H1 (cell line): Measurements from ENCODE around the gene FBXL17.

ENCODE experiments used
- CHD2 ChIP-seq: IDR thresholded peaks from 2 replicates; pipeline ENCODE4 v1.6.1; 2012; ENCODE audit warnings: low read length, improper control_type of control experiment
- CREB1 ChIP-seq: IDR thresholded peaks from 2 replicates; pipeline ENCODE4 v1.6.1; 2012; ENCODE audit warnings: inconsistent platforms
- CTCF ChIP-seq, 3 experiments: IDR thresholded peaks; 1 replicate in 2 of 3; 2 replicates in 1 of 3; pipeline versions ENCODE4 v1.5.1 to v1.6.1; 2011; ENCODE audit warnings: low read length in 3 of 3, mild to moderate bottlenecking in 3 of 3, inconsistent platforms in 2 of 3, low read depth in 1 of 3, moderate library complexity in 1 of 3; ENCODE audit not compliant: insufficient read depth in 1 of 3; ENCODE audit errors: control extremely low read depth in 1 of 3
- EZH2 ChIP-seq: fragments of 200-600 bp; sonication (generic); IDR thresholded peaks from 2 replicates; pipeline ENCODE4 v1.7.1; 2012; ENCODE audit warnings: low read depth, mild to moderate bottlenecking, moderate library complexity, low read length, inconsistent platforms; ENCODE audit not compliant: severe bottlenecking
- RXRA ChIP-seq: IDR thresholded peaks from 2 replicates; pipeline ENCODE4 v1.6.1; 2011; ENCODE audit warnings: low read depth, mild to moderate bottlenecking, low read length, moderate library complexity; ENCODE audit not compliant: insufficient read depth
- TBP ChIP-seq: IDR thresholded peaks from 2 replicates; pipeline ENCODE4 v1.6.1; 2011; ENCODE audit warnings: low read depth, low read length, improper control_type of control experiment

DNA sequence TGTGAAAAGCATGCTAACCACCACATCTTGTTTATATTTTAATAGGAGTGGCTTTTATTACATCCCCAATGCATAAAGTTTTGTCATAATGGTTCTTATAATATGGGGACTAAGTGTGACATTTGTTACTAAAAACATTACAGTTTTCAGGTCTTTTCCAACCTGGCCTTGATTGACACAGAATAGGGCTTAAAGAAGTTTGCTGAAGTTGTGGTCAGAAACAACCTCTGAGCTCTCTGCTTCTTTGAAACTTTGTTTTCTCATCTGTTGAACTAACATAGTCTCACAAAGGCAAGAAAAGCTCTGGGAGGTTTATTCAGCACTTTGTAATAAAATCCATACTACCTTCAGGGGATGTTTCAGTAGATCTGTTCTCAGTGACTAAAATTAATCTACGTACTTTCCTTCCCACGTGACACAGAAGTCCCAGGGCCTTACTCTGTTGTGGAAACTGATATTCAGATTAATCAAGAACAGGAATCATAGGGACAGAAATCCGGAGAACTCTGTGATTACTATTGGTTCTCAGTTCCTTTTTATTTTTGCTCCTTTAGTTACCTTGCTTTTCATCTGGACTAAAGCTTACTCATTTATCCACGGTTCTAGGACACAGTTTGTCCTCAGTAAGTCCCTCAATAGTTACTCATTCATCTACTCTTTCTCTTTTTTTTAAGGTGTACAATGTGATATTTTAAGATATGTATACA, 422.2 kb downstream of the FBXL17 start:
- no peak for TF ChIP-seq CTCF (IDR thresholded peaks at IDR 0.05; ENCODE audit: control extremely low read depth in 1 of 3, insufficient read depth in 1 of 3, low read depth in 1 of 3, low read length in 3 of 3)
- no peak for TF ChIP-seq TBP
- no peak for TF ChIP-seq EZH2
- no peak for TF ChIP-seq RXRA
- TF ChIP-seq CREB1: no peak
- no peak for TF ChIP-seq CHD2
